Sigmoid colon (tissue), 4 donors: ENCODE data around the gene LFNG.

Experiments
- EP300 ChIP-seq, 4 donors: sonication (generic); formaldehyde crosslinking; IDR thresholded peaks; one replicate each; pipeline ENCODE4 v1.6.1; 2017; ENCODE audit warnings: antibody characterized with exemption in 4 of 4
- POLR2A ChIP-seq, 2 donors: fragments of 450-650 bp; IDR thresholded peaks; one replicate each; pipeline ENCODE4 v1.6.1; 2016; ENCODE audit warnings: antibody characterized with exemption in 2 of 2, mild to moderate bottlenecking in 2 of 2, moderate library complexity in 2 of 2
- POLR2AphosphoS5 ChIP-seq, 4 donors: sonication (generic); formaldehyde crosslinking; IDR thresholded peaks; one replicate each; pipeline ENCODE4 v1.6.1; 2017; ENCODE audit warnings: antibody characterized with exemption in 4 of 4
- TF ChIP-seq, protein P1 (sequence below), 4 experiments: fragments of 450-650 bp in 3 of 4; fragments of 200-600 bp in 1 of 4; IDR thresholded peaks; one replicate each; pipeline ENCODE4 v1.5.1; 2016 to 2019; ENCODE audit warnings: antibody characterized with exemption in 4 of 4, mild to moderate bottlenecking in 3 of 4, moderate library complexity in 2 of 4

DNA sequence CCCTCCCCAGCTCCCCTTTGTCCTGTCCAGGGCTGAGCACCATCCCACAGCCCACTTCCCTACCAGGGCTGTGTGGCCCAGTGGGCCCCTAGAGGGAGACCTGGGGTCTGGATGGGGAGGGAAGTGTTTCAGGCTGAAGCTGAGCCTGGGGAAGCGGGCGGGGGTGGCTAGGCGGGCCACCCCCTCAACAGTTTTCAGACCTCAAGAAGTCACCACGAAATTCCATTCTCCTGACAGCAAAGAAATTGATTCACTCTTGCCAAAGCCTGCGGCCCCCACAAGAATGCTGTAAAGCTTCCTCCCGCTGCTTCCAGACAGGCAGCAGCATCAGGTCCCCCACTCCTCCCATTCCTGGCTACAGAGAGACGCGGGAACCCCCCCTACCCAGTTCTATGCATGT lies 2.5 kb upstream of the LFNG start:
- TF ChIP-seq POLR2A (IDR thresholded peaks at IDR 0.05): no peak
- TF ChIP-seq, protein P1, sequence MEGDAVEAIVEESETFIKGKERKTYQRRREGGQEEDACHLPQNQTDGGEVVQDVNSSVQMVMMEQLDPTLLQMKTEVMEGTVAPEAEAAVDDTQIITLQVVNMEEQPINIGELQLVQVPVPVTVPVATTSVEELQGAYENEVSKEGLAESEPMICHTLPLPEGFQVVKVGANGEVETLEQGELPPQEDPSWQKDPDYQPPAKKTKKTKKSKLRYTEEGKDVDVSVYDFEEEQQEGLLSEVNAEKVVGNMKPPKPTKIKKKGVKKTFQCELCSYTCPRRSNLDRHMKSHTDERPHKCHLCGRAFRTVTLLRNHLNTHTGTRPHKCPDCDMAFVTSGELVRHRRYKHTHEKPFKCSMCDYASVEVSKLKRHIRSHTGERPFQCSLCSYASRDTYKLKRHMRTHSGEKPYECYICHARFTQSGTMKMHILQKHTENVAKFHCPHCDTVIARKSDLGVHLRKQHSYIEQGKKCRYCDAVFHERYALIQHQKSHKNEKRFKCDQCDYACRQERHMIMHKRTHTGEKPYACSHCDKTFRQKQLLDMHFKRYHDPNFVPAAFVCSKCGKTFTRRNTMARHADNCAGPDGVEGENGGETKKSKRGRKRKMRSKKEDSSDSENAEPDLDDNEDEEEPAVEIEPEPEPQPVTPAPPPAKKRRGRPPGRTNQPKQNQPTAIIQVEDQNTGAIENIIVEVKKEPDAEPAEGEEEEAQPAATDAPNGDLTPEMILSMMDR (IDR thresholded peaks at IDR 0.05): no peak
- TF ChIP-seq EP300 (IDR thresholded peaks at IDR 0.05): no peak
- TF ChIP-seq POLR2AphosphoS5 (IDR thresholded peaks at IDR 0.05): no peak
